ENCODE data around the gene CD274.

DNA sequence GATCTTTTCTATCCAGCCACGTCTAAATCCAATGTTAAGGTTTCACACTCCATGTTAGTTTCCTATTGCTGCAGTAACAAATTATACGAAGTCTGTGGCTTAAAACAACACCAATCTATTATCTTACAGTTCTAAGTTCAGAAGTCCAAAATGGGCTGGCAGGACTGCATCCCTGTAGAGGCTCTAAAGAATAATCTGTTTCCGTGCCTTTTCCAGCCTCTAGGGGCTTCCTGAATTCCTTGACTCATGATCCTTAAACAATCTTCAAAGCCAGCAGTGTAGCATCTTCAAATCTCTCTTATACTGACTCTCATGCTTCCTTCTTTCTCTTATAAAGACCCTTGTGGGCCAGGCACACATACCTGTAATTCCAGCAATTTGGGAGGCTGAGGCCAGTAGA is 19.4 kb upstream of the CD274 start:
- TF ChIP-seq GABPB1 (CRISPR knock-in tag; IDR thresholded peaks at IDR 0.05) (no peak), ETV6 (CRISPR knock-in tag; IDR thresholded peaks at IDR 0.05) (no peak), HMGA2 (CRISPR knock-in tag; IDR thresholded peaks at IDR 0.05) (no peak), GRHL2 (CRISPR knock-in tag; IDR thresholded peaks at IDR 0.05; ENCODE audit: insufficient replicate concordance, severe bottlenecking) (no peak)
- TF ChIP-seq, protein P1, sequence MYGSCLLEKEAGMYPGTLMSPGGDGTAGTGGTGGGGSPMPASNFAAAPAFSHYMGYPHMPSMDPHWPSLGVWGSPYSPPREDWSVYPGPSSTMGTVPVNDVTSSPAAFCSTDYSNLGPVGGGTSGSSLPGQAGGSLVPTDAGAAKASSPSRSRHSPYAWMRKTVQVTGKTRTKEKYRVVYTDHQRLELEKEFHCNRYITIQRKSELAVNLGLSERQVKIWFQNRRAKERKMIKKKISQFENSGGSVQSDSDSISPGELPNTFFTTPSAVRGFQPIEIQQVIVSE (CRISPR knock-in tag; IDR thresholded peaks at IDR 0.05; ENCODE audit: borderline replicate concordance), result no peak
- TF ChIP-seq, protein P2, sequence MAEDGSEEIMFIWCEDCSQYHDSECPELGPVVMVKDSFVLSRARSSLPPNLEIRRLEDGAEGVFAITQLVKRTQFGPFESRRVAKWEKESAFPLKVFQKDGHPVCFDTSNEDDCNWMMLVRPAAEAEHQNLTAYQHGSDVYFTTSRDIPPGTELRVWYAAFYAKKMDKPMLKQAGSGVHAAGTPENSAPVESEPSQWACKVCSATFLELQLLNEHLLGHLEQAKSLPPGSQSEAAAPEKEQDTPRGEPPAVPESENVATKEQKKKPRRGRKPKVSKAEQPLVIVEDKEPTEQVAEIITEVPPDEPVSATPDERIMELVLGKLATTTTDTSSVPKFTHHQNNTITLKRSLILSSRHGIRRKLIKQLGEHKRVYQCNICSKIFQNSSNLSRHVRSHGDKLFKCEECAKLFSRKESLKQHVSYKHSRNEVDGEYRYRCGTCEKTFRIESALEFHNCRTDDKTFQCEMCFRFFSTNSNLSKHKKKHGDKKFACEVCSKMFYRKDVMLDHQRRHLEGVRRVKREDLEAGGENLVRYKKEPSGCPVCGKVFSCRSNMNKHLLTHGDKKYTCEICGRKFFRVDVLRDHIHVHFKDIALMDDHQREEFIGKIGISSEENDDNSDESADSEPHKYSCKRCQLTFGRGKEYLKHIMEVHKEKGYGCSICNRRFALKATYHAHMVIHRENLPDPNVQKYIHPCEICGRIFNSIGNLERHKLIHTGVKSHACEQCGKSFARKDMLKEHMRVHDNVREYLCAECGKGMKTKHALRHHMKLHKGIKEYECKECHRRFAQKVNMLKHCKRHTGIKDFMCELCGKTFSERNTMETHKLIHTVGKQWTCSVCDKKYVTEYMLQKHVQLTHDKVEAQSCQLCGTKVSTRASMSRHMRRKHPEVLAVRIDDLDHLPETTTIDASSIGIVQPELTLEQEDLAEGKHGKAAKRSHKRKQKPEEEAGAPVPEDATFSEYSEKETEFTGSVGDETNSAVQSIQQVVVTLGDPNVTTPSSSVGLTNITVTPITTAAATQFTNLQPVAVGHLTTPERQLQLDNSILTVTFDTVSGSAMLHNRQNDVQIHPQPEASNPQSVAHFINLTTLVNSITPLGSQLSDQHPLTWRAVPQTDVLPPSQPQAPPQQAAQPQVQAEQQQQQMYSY (CRISPR knock-in tag; IDR thresholded peaks at IDR 0.05), result no peak
- TF ChIP-seq, protein P3, sequence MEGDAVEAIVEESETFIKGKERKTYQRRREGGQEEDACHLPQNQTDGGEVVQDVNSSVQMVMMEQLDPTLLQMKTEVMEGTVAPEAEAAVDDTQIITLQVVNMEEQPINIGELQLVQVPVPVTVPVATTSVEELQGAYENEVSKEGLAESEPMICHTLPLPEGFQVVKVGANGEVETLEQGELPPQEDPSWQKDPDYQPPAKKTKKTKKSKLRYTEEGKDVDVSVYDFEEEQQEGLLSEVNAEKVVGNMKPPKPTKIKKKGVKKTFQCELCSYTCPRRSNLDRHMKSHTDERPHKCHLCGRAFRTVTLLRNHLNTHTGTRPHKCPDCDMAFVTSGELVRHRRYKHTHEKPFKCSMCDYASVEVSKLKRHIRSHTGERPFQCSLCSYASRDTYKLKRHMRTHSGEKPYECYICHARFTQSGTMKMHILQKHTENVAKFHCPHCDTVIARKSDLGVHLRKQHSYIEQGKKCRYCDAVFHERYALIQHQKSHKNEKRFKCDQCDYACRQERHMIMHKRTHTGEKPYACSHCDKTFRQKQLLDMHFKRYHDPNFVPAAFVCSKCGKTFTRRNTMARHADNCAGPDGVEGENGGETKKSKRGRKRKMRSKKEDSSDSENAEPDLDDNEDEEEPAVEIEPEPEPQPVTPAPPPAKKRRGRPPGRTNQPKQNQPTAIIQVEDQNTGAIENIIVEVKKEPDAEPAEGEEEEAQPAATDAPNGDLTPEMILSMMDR (IDR thresholded peaks at IDR 0.05), result no peak
- TF ChIP-seq, protein P4, sequence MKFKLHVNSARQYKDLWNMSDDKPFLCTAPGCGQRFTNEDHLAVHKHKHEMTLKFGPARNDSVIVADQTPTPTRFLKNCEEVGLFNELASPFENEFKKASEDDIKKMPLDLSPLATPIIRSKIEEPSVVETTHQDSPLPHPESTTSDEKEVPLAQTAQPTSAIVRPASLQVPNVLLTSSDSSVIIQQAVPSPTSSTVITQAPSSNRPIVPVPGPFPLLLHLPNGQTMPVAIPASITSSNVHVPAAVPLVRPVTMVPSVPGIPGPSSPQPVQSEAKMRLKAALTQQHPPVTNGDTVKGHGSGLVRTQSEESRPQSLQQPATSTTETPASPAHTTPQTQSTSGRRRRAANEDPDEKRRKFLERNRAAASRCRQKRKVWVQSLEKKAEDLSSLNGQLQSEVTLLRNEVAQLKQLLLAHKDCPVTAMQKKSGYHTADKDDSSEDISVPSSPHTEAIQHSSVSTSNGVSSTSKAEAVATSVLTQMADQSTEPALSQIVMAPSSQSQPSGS (CRISPR knock-in tag; IDR thresholded peaks at IDR 0.05; ENCODE audit: borderline replicate concordance, low read depth), result no peak

Measured in WTC11 (cell line).